ENCODE data around the gene ATG9B.

- TF ChIP-seq ESRRA (IDR thresholded peaks at IDR 0.05; ENCODE audit: borderline replicate concordance, low read length) (no peak), MAX (IDR thresholded peaks at IDR 0.05) (no peak), CTCF (IDR thresholded peaks at IDR 0.05) (no peak; the same call in 2 of the 3 replicates), POLR2A (IDR thresholded peaks at IDR 0.05; ENCODE audit: low read length) (no peak), KDM5A (IDR thresholded peaks at IDR 0.05) (no peak), RAD21 (conservative IDR thresholded peaks at IDR 0.05 in 1 of 2, IDR thresholded peaks at IDR 0.05 in 1 of 2) (no peak)
These were observed 4.7 kb upstream of the ATG9B start for GRCh38 chr7:151028948-151029501.

Data from A549 (cell line).